K562 (cell line): ENCODE data around the gene PDLIM4. TPM values are rescaled to one million over a fixed set of nuclear protein-coding genes. Genes with fewer than 3 reads are reported as not detected.

ENCODE experiments used
- CC2D1A ChIP-seq: fragments of 450-650 bp; IDR thresholded peaks from 2 replicates; pipeline ENCODE4 v1.6.1; 2017; ENCODE audit warnings: mild to moderate bottlenecking
- DNMT1 ChIP-seq: fragments of 450-650 bp; IDR thresholded peaks from 2 replicates; pipeline ENCODE4 v1.6.1; 2016; ENCODE audit warnings: antibody characterized with exemption, mild to moderate bottlenecking
- FIP1L1 ChIP-seq: fragments of 200-400 bp; formaldehyde crosslinking; IDR thresholded peaks from 2 replicates; pipeline ENCODE4 v1.6.1; 2018; ENCODE audit warnings: mild to moderate bottlenecking, low read depth, low read length; ENCODE audit not compliant: poor library complexity, severe bottlenecking
- MBD2 ChIP-seq: sonication (generic); IDR thresholded peaks from 2 replicates; pipeline ENCODE4 v1.6.1; 2016; ENCODE audit warnings: low read depth, borderline replicate concordance
- MEIS2 ChIP-seq: fragments of 450-650 bp; IDR thresholded peaks from 2 replicates; pipeline ENCODE4 v1.6.1; 2014; ENCODE audit warnings: mild to moderate bottlenecking; ENCODE audit not compliant: partially characterized antibody
- MTA1 ChIP-seq: fragments of 450-650 bp; IDR thresholded peaks from 2 replicates; pipeline ENCODE4 v1.6.1; 2017; ENCODE audit warnings: borderline replicate concordance
- NFYB ChIP-seq: IDR thresholded peaks from 2 replicates; pipeline ENCODE4 v1.6.1; 2011; ENCODE audit warnings: mild to moderate bottlenecking, moderate library complexity; ENCODE audit not compliant: insufficient read length; ENCODE audit errors: extremely low read depth
- NR1H2 ChIP-seq: sonication (generic); formaldehyde crosslinking; IDR thresholded peaks from 2 replicates; pipeline ENCODE4 v1.4.0; 2020; ENCODE audit warnings: mild to moderate bottlenecking, missing genetic modification reagents
- NR4A1 ChIP-seq, 2 experiments: fragments of 250-450 bp in 1 of 2; fragments of 450-650 bp in 1 of 2; sonication (Bioruptor Pico) in 1 of 2; IDR thresholded peaks; 2 replicates each; pipeline versions ENCODE4 v1.4.0 to v1.6.1; 2016 to 2020; ENCODE audit warnings: mild to moderate bottlenecking in 2 of 2, missing compliant biosample characterization in 1 of 2, missing genetic modification characterization in 1 of 2, moderate library complexity in 1 of 2
- POLR2A ChIP-seq: fragments of 450-650 bp; conservative IDR thresholded peaks from 2 replicates; pipeline ENCODE4 v1.6.1; 2016
- POLR2G ChIP-seq: fragments of 200-400 bp; formaldehyde crosslinking; IDR thresholded peaks from 2 replicates; pipeline ENCODE4 v1.6.1; 2017; ENCODE audit warnings: low read depth, mild to moderate bottlenecking, antibody characterized with exemption, low read length, moderate library complexity
- PPARD ChIP-seq: fragments of 250-450 bp; sonication (Bioruptor Pico); IDR thresholded peaks from 2 replicates; pipeline ENCODE4 v1.8.0; 2022; ENCODE audit warnings: inconsistent platforms, mild to moderate bottlenecking, moderate library complexity
- PRPF4 ChIP-seq: fragments of 200-400 bp; formaldehyde crosslinking; IDR thresholded peaks from one replicate; pipeline ENCODE4 v1.6.1; 2017; ENCODE audit warnings: low read length, low read depth, mild to moderate bottlenecking; ENCODE audit not compliant: insufficient read depth, poor library complexity, severe bottlenecking
- PTBP1 ChIP-seq: fragments of 200-400 bp; formaldehyde crosslinking; IDR thresholded peaks from 2 replicates; pipeline ENCODE4 v1.6.1; 2017; ENCODE audit warnings: low read depth, low read length
- RBM17 ChIP-seq: fragments of 200-400 bp; formaldehyde crosslinking; IDR thresholded peaks from 2 replicates; pipeline ENCODE4 v1.6.1; 2017; ENCODE audit warnings: low read depth, mild to moderate bottlenecking, low read length, borderline replicate concordance
- RBM34 ChIP-seq: fragments of 200-400 bp; formaldehyde crosslinking; IDR thresholded peaks from 2 replicates; pipeline ENCODE4 v1.6.1; 2018; ENCODE audit warnings: low read length, borderline replicate concordance; ENCODE audit not compliant: insufficient read depth
- SMARCA5 ChIP-seq: fragments of 450-650 bp; IDR thresholded peaks from 2 replicates; pipeline ENCODE4 v1.6.1; 2016
- ZNF57 ChIP-seq: fragments of 450-650 bp; formaldehyde crosslinking; IDR thresholded peaks from 2 replicates; pipeline ENCODE4 v1.4.0; 2020; ENCODE audit warnings: mild to moderate bottlenecking, moderate library complexity
- ZNF780A ChIP-seq: fragments of 250-450 bp; sonication (Bioruptor Pico); IDR thresholded peaks from 2 replicates; pipeline ENCODE4 v1.5.0; 2021; ENCODE audit warnings: mild to moderate bottlenecking
- polyA plus RNA-seq, 8 experiments: library from polyadenylated mRNA; depleted of rRNA in 4 of 8; stranded (reverse) in 5 of 8; unstranded in 3 of 8; fragments of >200 nt; fragmentation: Nextera tagmentation in 2 of 8; fragmentation: Illumina TruSeq in 1 of 8; extraction: Ambion mirVana in 2 of 8; extraction: Trizol in 1 of 8; gene quantifications; 2 replicates each; pipeline versions ENCODE4 v1.2.1 to v1.2.3, GENCODE V29; 2011 to 2014; ENCODE audit warnings: inconsistent platforms in 1 of 8, missing spikeins in 1 of 8
- total RNA-seq, 7 experiments: library from RNA; depleted of rRNA in 6 of 7; stranded (reverse); fragments of >200 nt in 6 of 7; fragmentation: Illumina TruSeq in 2 of 7; extraction: Trizol in 2 of 7; gene quantifications; 2 replicates each; pipeline versions ENCODE4 v1.2.1 to v1.2.3, GENCODE V29; 2011 to 2021; ENCODE audit warnings: low replicate concordance in 1 of 7
- TF ChIP-seq, protein P1 (sequence below): fragments of 450-650 bp; formaldehyde crosslinking; IDR thresholded peaks from 2 replicates; pipeline ENCODE4 v1.4.0; 2020; ENCODE audit warnings: mild to moderate bottlenecking, moderate library complexity
- TF ChIP-seq, protein P2 (sequence below), 2 experiments: fragments of 450-650 bp; IDR thresholded peaks; 2 replicates each; pipeline ENCODE4 v1.6.1; 2016
- TF ChIP-seq, protein P3 (sequence below): fragments of 450-650 bp; formaldehyde crosslinking; IDR thresholded peaks from 2 replicates; pipeline ENCODE4 v1.4.0; 2022; ENCODE audit warnings: missing genetic modification characterization
- TF ChIP-seq, protein P4 (sequence below): fragments of 250-450 bp; sonication (Bioruptor Pico); IDR thresholded peaks from 2 replicates; pipeline ENCODE4 v1.8.0; 2022; ENCODE audit warnings: moderate library complexity, mild to moderate bottlenecking, inconsistent platforms

The PDLIM4 gene
- total and polyA plus RNA-seq, 9 of the 15 experiments (the other 6 are each of a cell fraction or from before 2014, with no cell fraction given), result 0.28 to 32.8 (median 13.1) TPM

DNA sequence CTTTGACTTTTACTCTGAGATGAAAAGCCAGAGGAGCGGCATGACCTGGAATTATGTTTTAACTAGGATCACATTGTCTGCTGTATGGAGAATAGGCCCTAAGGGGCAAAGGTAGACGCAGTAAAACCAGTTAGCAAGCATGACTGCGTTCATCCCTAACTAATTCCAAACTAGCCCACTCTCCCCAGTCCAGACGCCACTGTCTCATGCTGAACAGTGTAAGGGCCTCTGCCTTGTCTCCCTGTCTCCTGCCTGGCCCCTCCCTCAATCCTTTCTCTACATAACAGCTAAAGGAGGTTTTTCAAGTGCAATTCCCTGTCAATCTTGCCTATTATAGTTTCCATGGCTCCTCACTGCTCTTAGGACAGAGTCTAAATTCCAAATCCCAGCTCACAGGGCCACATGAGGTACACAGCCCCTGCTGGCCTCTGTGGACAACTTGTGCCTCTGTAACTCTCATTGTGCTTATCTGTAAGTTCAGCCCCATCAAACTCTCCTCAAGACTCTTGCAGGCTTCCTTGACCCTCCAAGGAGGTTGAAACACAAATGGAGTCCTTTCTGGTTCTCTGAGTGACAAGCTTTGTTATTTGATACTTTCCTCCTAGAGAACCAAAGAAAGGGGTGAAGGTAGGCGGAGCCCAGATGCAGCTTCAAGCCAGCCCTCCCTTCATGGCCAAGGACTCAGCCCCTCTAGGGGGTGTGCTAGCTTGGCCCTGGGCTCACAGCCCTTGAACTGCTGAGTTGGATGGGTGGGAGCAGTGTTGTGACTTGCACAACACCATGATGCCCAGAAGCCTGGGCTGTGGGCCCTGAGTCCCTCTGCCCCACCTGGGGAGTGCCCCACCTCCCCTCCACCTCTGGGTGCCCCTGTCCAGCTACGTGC is 20.7 kb downstream of the PDLIM4 start (continued):
- TF ChIP-seq, protein P1, sequence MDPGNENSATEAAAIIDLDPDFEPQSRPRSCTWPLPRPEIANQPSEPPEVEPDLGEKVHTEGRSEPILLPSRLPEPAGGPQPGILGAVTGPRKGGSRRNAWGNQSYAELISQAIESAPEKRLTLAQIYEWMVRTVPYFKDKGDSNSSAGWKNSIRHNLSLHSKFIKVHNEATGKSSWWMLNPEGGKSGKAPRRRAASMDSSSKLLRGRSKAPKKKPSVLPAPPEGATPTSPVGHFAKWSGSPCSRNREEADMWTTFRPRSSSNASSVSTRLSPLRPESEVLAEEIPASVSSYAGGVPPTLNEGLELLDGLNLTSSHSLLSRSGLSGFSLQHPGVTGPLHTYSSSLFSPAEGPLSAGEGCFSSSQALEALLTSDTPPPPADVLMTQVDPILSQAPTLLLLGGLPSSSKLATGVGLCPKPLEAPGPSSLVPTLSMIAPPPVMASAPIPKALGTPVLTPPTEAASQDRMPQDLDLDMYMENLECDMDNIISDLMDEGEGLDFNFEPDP (CRISPR knock-in tag), result no peak
- TF ChIP-seq POLR2A (no peak), NFYB (no peak), PTBP1 (no peak), SMARCA5 (no peak), POLR2G (peak; percentile 5; the same call in 1 of the 2 replicates), PRPF4 (no peak), DNMT1 (no peak), FIP1L1 (no peak), NR1H2 (CRISPR knock-in tag) (no peak), RBM34 (no peak), ZNF780A (CRISPR knock-in tag) (no peak), ZNF57 (CRISPR knock-in tag) (no peak), PPARD (no peak), RBM17 (no peak), MBD2 (no peak; the same call in 1 of the 2 replicates), MEIS2 (peak; percentile 54), CC2D1A (no peak), NR4A1 (CRISPR knock-in tag; IDR thresholded peaks at IDR 0.05) (no peak), NR4A1 (tag; IDR thresholded peaks at IDR 0.05) (no peak), MTA1 (no peak)
- TF ChIP-seq, protein P2, sequence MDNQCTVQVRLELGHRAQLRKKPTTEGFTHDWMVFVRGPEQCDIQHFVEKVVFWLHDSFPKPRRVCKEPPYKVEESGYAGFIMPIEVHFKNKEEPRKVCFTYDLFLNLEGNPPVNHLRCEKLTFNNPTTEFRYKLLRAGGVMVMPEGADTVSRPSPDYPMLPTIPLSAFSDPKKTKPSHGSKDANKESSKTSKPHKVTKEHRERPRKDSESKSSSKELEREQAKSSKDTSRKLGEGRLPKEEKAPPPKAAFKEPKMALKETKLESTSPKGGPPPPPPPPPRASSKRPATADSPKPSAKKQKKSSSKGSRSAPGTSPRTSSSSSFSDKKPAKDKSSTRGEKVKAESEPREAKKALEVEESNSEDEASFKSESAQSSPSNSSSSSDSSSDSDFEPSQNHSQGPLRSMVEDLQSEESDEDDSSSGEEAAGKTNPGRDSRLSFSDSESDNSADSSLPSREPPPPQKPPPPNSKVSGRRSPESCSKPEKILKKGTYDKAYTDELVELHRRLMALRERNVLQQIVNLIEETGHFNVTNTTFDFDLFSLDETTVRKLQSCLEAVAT (IDR thresholded peaks at IDR 0.05), result peak in 1 of 2 experiments; percentile 25; a peak in 1 of 4 replicates
- TF ChIP-seq, protein P3, sequence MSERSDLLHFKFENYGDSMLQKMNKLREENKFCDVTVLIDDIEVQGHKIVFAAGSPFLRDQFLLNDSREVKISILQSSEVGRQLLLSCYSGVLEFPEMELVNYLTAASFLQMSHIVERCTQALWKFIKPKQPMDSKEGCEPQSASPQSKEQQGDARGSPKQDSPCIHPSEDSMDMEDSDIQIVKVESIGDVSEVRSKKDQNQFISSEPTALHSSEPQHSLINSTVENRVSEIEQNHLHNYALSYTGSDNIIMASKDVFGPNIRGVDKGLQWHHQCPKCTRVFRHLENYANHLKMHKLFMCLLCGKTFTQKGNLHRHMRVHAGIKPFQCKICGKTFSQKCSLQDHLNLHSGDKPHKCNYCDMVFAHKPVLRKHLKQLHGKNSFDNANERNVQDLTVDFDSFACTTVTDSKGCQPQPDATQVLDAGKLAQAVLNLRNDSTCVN, result no peak
- TF ChIP-seq, protein P4, sequence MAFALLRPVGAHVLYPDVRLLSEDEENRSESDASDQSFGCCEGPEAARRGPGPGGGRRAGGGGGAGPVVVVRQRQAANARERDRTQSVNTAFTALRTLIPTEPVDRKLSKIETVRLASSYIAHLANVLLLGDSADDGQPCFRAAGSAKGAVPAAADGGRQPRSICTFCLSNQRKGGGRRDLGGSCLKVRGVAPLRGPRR, result no peak
